ENCODE results near the gene WNT6.

WNT6 gene

GRCh38 chr2:218857371-218858137 is 2.1 kb upstream of the WNT6 start:
- DNase-seq (ENCODE audit: low spot score), result no peak

DNA sequence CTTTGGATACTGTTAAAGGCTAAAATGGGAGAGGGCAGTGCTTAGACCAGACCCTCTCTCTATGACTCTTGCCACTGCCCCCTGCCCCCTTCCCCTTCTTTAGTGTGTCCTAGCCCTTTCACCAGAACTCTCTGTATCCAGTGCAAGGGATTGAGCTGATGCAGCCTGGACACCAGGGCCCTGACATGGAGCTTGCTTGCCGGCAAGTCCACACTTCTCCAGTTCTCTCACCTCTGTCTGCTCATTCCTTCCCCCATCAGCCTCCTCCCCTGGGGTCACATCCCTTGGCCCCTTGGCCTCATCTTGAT is 1.5 kb upstream of the WNT6 start:
- DNase-seq (ENCODE audit: low spot score), result no peak

DNA sequence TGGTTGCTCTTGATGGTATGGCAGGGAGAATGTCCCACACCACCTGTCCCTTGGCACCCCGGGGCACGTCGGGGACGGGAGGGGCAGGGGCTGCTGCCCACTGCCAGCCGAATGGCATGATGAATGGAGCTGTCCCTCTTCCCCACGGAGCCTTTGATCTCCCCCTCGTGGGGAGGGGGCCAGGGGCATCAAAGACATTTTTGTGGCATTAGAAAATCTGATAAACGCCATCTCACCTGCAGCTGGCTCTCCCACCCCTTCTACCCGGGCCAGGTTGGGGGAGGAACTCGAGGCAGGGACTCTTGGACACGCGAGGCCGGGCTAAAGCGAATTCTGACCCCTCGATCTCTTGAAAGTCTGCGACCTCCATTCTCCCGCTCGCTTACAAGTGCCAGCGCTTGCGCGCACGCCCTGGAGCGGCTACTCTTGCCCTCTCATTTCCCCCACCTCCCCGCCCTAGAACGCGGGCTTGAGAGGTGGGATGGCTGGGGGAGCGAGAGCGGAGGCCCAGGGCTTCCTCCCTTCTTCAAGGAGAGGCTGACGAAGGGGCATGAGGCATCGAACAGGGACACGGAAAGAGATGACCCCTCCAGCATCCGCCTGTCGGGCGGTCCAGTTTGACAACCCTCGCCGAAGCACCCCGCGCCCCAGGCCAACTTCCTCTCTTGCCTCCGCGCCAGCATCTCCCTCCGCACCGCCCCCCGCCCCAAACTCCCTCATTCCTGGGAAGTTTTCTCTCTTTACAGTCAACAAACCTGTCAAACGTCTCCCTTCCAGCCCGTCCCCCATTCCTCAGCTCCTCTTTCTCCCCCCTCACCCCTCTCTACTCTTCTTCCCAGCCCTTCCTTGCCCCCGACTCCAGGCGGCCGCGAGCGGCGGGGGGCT is 692 bp upstream of the WNT6 start:
- DNase-seq (ENCODE audit: low spot score), result no peak

DNA sequence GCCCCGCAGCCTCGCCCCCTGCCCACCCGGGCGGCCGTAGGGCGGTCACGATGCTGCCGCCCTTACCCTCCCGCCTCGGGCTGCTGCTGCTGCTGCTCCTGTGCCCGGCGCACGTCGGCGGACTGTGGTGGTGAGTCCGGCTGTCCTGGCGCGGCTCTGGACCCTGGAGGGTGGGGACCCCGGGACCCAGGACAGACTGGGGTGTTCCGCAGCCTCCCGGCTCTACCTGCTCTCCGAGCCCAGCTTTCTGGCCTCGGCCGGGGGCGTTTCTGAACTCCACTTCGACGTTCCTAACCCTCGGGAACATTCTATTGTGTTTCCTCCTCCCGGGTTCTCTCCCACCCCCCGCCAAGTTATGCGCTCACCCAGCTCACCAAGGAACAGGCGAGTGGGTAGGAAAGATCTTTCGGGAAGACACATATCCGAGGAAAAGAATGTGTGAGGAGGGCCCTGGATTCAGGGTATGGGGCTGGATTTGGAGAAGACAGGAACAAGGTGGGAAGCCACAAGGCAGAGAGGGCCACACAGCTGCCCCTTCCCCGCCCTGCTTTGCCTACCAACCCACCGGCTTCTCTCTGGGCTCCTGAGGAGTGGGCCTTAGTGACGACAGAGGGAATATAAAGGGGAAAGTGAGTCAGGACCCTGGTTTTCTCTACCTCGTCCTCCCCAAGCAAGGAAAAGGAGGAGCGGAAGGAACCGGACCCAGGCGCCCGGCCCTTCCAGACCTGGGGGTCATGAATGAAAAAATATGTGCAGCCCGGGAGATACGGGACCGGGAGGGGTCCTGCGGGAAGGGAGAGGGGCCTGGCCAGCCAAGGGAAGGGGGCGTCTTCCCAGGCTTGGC is 605 bp downstream of the WNT6 start:
- DNase-seq (ENCODE audit: low spot score), result no peak

- DNase-seq (ENCODE audit: low spot score), result no peak
Observed at GRCh38 chr2:218860950-218861381, 1.4 kb downstream of the WNT6 start.

DNA sequence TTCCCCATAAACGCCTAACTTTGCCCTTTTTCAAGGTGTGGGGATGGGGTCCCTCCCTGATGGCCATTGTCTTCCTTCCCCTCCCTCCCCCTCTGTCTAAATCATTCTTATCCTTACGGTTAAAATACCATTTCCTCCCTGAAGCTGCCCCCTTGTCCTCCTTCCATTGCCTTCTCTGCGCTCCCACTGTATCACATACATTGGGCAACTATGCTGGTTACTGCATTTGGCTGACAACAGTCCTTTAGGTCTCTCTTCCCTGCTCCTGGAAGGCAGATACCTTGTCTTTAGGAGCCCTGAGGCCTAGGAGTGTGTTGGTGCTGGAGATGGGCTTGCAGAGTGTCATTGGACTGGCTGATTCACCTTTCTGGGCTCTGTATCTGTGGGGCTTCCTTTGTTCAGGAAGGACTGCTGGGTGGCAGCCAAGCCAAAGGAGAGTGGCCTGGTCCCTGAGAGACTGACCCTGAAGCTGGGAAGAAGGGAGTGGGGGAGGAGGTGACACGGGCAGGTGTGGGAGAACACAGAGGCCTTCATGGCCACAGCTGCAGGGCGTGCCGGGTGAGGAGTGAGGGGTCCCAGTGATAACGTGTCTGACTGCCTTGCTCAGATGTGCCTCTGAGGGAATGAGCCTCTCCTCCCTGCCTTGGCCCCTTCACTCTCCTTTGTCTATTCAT is 2.2 kb downstream of the WNT6 start:
- DNase-seq (ENCODE audit: low spot score), result no peak

GRCh38 chr2:218863021-218863520 is 3.5 kb downstream of the WNT6 start:
- no peak for DNase-seq (ENCODE audit: low spot score)

GRCh38 chr2:218865396-218865795 is 5.8 kb downstream of the WNT6 start:
- DNase-seq (ENCODE audit: low spot score), result no peak

- no peak for DNase-seq (ENCODE audit: low spot score)
Observed at GRCh38 chr2:218865999-218866398, 6.4 kb downstream of the WNT6 start.

- DNase-seq (ENCODE audit: low spot score), result no peak
Observed at GRCh38 chr2:218867900-218868299, 8.3 kb downstream of the WNT6 start.

DNA sequence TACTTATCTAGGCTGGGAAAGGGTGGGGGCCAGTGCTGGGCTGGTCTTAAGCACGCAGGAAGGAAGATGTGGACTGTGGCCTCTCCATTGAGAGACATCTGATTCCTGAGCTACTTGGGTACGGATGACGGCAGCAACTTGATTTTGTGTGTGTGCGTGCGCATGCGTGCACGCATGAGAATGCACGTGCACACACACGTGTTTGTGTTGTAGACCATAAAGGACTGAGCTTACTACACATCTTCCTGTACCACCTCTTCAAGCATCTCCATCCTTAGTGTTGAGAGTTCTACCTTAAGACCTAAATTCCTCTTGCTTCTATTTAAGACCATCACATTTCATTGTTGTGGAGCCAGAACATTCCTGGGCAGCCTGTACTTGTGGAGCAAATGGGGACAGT is 9.5 kb downstream of the WNT6 start:
- no peak for DNase-seq (ENCODE audit: low spot score)

DNA sequence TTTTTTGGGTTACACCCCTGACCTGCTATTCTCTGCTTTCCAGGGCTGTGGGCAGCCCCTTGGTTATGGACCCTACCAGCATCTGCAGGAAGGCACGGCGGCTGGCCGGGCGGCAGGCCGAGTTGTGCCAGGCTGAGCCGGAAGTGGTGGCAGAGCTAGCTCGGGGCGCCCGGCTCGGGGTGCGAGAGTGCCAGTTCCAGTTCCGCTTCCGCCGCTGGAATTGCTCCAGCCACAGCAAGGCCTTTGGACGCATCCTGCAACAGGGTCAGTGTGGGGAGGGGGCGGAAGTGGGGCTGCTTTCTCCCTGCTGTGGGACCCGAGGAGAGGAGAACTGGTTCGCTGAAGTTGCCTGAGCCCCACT is 11.4 kb downstream of the WNT6 start:
- DNase-seq (ENCODE audit: low spot score), result no peak

GRCh38 chr2:218871345-218872302 is 12.0 kb downstream of the WNT6 start:
- no peak for DNase-seq (ENCODE audit: low spot score)

GRCh38 chr2:218872645-218873358 is 13.2 kb downstream of the WNT6 start:
- no peak for DNase-seq (ENCODE audit: low spot score)

DNA sequence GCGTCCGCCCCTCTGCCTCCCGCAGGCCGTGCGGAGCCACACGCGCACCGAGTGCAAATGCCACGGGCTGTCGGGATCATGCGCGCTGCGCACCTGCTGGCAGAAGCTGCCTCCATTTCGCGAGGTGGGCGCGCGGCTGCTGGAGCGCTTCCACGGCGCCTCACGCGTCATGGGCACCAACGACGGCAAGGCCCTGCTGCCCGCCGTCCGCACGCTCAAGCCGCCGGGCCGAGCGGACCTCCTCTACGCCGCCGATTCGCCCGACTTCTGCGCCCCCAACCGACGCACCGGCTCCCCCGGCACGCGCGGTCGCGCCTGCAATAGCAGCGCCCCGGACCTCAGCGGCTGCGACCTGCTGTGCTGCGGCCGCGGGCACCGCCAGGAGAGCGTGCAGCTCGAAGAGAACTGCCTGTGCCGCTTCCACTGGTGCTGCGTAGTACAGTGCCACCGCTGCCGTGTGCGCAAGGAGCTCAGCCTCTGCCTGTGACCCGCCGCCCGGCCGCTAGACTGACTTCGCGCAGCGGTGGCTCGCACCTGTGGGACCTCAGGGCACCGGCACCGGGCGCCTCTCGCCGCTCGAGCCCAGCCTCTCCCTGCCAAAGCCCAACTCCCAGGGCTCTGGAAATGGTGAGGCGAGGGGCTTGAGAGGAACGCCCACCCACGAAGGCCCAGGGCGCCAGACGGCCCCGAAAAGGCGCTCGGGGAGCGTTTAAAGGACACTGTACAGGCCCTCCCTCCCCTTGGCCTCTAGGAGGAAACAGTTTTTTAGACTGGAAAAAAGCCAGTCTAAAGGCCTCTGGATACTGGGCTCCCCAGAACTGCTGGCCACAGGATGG is 14.0 kb downstream of the WNT6 start:
- DNase-seq (ENCODE audit: low spot score), result no peak

DNA sequence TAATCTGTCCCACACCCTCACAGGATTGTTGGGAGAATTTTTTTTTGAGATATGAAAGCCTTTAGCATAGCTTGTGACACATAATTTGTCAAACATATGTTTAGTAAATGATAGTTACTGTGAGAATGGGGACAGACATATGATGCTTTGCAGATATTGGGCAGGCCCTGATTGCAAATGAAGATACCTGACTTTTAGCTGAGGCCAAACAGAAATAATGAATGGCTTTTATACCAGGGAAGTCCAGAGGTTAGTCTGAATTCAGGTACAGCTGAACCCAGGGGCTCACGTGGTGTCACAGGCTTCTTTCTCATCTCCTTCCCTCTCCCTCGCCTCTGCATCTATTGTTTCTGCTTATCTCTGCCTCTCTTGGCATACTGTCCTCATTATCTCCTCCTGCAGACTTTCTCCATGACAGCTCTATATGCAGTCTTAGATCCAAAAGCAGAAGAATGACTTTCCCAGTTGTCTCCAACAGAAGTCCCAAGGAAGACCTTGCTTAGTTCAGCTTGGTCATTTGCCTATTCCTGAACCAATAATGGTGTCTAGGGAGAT is 16.2 kb downstream of the WNT6 start:
- DNase-seq (ENCODE audit: low spot score), result no peak

DNA sequence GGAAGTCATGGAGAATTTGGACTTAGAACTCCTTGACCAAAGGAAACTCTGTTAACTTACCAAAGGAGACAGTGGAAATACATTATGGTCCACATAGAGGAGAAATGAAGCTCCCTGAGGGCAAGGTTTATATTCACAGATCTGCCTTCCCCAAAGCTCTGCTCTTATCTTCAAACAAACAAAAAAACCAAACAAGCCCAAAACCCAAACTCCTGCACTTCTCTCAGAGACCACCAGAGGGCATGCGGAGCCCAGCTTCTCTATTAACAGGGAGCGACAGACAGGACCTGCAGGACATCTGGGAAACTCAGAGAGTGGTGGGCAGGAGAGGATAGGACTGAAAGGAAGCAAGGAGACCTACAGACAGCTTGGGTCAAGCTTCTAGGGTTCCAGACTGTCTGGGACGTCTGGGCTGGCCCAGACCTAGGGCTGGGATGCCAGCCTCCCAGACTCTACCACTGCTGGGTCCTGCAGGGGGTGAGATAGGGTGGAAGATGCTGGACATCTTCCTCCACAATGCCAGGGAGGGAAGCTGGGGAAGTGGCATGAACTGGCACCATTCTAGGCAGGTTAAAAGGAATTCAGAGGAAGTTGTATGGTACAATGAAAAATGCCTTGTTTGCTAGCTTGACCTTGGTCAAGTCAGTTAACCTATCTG is 17.1 kb downstream of the WNT6 start:
- DNase-seq (ENCODE audit: low spot score), result peak; percentile 55

DNA sequence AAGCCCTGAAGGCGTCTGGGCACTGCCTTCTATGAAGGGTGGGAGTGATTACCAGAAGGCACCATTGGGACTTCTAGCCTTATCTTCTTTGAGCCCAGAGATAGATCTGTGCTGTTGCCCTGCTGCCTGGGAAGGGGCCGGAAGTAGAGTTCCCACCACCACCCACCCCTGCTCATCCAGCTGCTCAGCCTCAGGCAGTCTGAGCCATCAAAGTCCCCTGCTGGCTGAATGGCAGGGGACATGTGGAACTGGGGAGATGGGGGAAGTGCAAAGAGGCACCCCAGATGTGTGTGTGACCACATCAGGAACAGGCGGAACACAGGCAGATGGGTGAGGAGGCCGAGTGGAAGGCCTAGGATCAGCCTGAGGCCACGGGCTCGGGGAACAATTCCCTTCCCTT is 17.7 kb downstream of the WNT6 start:
- no peak for DNase-seq (ENCODE audit: low spot score)
